A549 (cell line): ENCODE data around the gene CHRNA10. TPM values are rescaled to one million over a fixed set of nuclear protein-coding genes. Genes with fewer than 3 reads are reported as not detected.

Experiments used
- ATAC-seq, 2 experiments: fragments of 200-7000 bp in 1 of 2; fragments of >200 bp in 1 of 2; cut with Nextera tagmentation in 1 of 2; cut with Tn5 transposase in 1 of 2; 3 replicates each; pipeline versions ENCODE4 v1.8.0 to v1.9.1; 2018 to 2020; ENCODE audit warnings: mild to moderate bottlenecking in 1 of 2, moderate library complexity in 1 of 2
- CTCF ChIA-PET: fragments of 300-600 bp; sonication (Branson Sonifier 250); formaldehyde crosslinking; extraction: SDS; loops from one replicate; lab custom pipeline; 2021; ENCODE audit warnings: antibody characterized with exemption, inconsistent platforms; lab: Yijun Ruan, JAX
- POLR2A ChIA-PET: fragments of 350-600 bp; formaldehyde crosslinking; extraction: SDS; loops from one replicate; lab custom pipeline; 2021; ENCODE audit warnings: antibody characterized with exemption, inconsistent platforms; lab: Yijun Ruan, JAX
- DNase-seq, 2 experiments: peaks; one replicate each; pipeline versions ENCODE4 v3.0.0 to v3.0.0-alpha.2; 2011 to 2016; ENCODE audit warnings: low read depth in 1 of 2, low spot score in 1 of 2
- FAIRE-seq: peaks from 2 replicates; lab custom pipeline; 2011; peaks lifted over from hg19 to GRCh38; lab: Jason Lieb, UNC
- H3K27ac ChIP-seq, 2 experiments: fragments of >200 bp; sonication (Bioruptor Twin); formaldehyde crosslinking; 3 replicates each; pipeline ENCODE4 v1.5.1; 2016 to 2017
- H3K4me1 ChIP-seq: fragments of >200 bp; sonication (Bioruptor Twin); formaldehyde crosslinking; 3 replicates; pipeline ENCODE4 v1.6.1; 2016
- H3K4me2 ChIP-seq: fragments of >200 bp; sonication (Bioruptor Twin); formaldehyde crosslinking; 3 replicates; pipeline ENCODE4 v1.6.1; 2016
- H3K4me3 ChIP-seq: fragments of >200 bp; sonication (Bioruptor Twin); formaldehyde crosslinking; 3 replicates; pipeline ENCODE4 v1.5.1; 2016
- H3K9me3 ChIP-seq: fragments of >200 bp; sonication (Bioruptor Twin); formaldehyde crosslinking; 3 replicates; pipeline ENCODE4 v1.6.1; 2016
- CBX8 ChIP-seq: fragments of 200-600 bp; sonication (generic); IDR thresholded peaks from 2 replicates; pipeline ENCODE4 v1.6.1; 2016
- CEBPB ChIP-seq, 2 experiments: fragments of >200 bp in 1 of 2; sonication (Bioruptor Twin) in 1 of 2; formaldehyde crosslinking in 1 of 2; IDR thresholded peaks; 2 replicates each; pipeline ENCODE4 v1.6.1; 2012 to 2016
- ESRRA ChIP-seq: fragments of 150-350 bp; IDR thresholded peaks from 2 replicates; pipeline ENCODE4 v1.6.1; 2014; ENCODE audit warnings: mild to moderate bottlenecking, low read length, borderline replicate concordance
- FOSL2 ChIP-seq, 2 experiments: fragments of 450-650 bp in 1 of 2; fragments of >200 bp in 1 of 2; sonication (Bioruptor Twin) in 1 of 2; formaldehyde crosslinking; IDR thresholded peaks; 2 replicates each; pipeline versions ENCODE4 v1.5.0 to v1.6.1; 2016 to 2020; ENCODE audit warnings: mild to moderate bottlenecking in 1 of 2, moderate library complexity in 1 of 2
- GATA3 ChIP-seq: IDR thresholded peaks from 2 replicates; pipeline ENCODE4 v1.6.1; 2012; ENCODE audit warnings: borderline replicate concordance
- HEYL ChIP-seq: fragments of 250-450 bp; sonication (Bioruptor Pico); IDR thresholded peaks from 2 replicates; pipeline ENCODE4 v1.8.0; 2021; ENCODE audit warnings: mild to moderate bottlenecking, moderate library complexity
- HOXA7 ChIP-seq: fragments of 250-450 bp; sonication (Bioruptor Pico); IDR thresholded peaks from 2 replicates; pipeline ENCODE4 v1.5.0; 2020; ENCODE audit warnings: mild to moderate bottlenecking, moderate library complexity
- HOXB13 ChIP-seq: fragments of 250-450 bp; sonication (Bioruptor Pico); IDR thresholded peaks from 2 replicates; pipeline ENCODE4 v1.5.0; 2020; ENCODE audit warnings: low read depth, mild to moderate bottlenecking, moderate library complexity
- MAFK ChIP-seq: fragments of 450-650 bp; IDR thresholded peaks from 2 replicates; pipeline ENCODE4 v1.6.1; 2014; ENCODE audit not compliant: partially characterized antibody
- MAZ ChIP-seq: fragments of 150-350 bp; IDR thresholded peaks from 2 replicates; pipeline ENCODE4 v1.6.1; 2014; ENCODE audit warnings: antibody characterized with exemption, low read depth, low read length, borderline replicate concordance
- MYC ChIP-seq: IDR thresholded peaks from 2 replicates; pipeline ENCODE4 v1.6.1; 2012; ENCODE audit warnings: mild to moderate bottlenecking, inconsistent platforms, low read length, improper control_type of control experiment, borderline replicate concordance
- NFE2L2 ChIP-seq: fragments of 150-350 bp; conservative IDR thresholded peaks from 2 replicates; pipeline ENCODE4 v1.6.1; 2014; ENCODE audit warnings: low read length
- NPAS2 ChIP-seq: fragments of 250-450 bp; sonication (Bioruptor Pico); IDR thresholded peaks from 2 replicates; pipeline ENCODE4 v1.8.0; 2022; ENCODE audit warnings: mild to moderate bottlenecking, moderate library complexity, borderline replicate concordance
- NR3C1 ChIP-seq: fragments of >200 bp; sonication (Bioruptor Twin); formaldehyde crosslinking; IDR thresholded peaks from 3 replicates; pipeline ENCODE4 v1.6.1; 2017
- PHF8 ChIP-seq: fragments of 200-600 bp; sonication (generic); IDR thresholded peaks from 2 replicates; pipeline ENCODE4 v1.6.1; 2016; ENCODE audit warnings: low read depth, mild to moderate bottlenecking, antibody characterized with exemption, moderate library complexity, borderline replicate concordance
- POLR2A ChIP-seq: IDR thresholded peaks from 2 replicates; pipeline ENCODE4 v1.6.1; 2012; ENCODE audit warnings: mild to moderate bottlenecking, low read length
- POLR2AphosphoS2 ChIP-seq: conservative IDR thresholded peaks from 2 replicates; pipeline ENCODE4 v1.6.1; 2012; ENCODE audit warnings: low read length, improper control_type of control experiment, inconsistent platforms
- RAD21 ChIP-seq, 2 experiments: fragments of >200 bp in 1 of 2; sonication (Bioruptor Twin) in 1 of 2; formaldehyde crosslinking in 1 of 2; IDR thresholded peaks in 1 of 2; conservative IDR thresholded peaks in 1 of 2; 2 replicates in 1 of 2; 3 replicates in 1 of 2; pipeline ENCODE4 v1.6.1; 2012 to 2018; ENCODE audit warnings: inconsistent platforms in 1 of 2
- RARB ChIP-seq: fragments of 250-450 bp; sonication (Bioruptor Pico); IDR thresholded peaks from 2 replicates; pipeline ENCODE4 v1.8.0; 2021; ENCODE audit warnings: mild to moderate bottlenecking, moderate library complexity
- TP53 ChIP-seq: fragments of 250-450 bp; sonication (Bioruptor Pico); IDR thresholded peaks from 2 replicates; pipeline ENCODE4 v1.5.0; 2021; ENCODE audit warnings: mild to moderate bottlenecking, moderate library complexity
- ZC3H11A ChIP-seq: fragments of 450-650 bp; IDR thresholded peaks from 2 replicates; pipeline ENCODE4 v1.6.1; 2014; ENCODE audit warnings: antibody characterized with exemption, mild to moderate bottlenecking
- WGBS: methylation state at CpG from one replicate; pipeline ENCODE4 v1.1.6; 2017; ENCODE audit errors: missing lambda C conversion rate; 5-methylcytosine and 5-hydroxymethylcytosine counted together
- polyA plus RNA-seq, 4 experiments: library from polyadenylated mRNA; depleted of rRNA in 3 of 4; stranded (reverse); fragments of >200 nt; fragmentation: RNase III in 1 of 4; extraction: RNeasy Plus Mini Kit Qiagen cat#74134 plus additional on column Dnase treatment in 1 of 4; gene quantifications; 2 replicates in 3 of 4; 3 replicates in 1 of 4; pipeline ENCODE4 v1.2.3, GENCODE V29; 2011 to 2017
- TF ChIP-seq, protein P1 (sequence below): fragments of 200-600 bp; sonication (generic); IDR thresholded peaks from 2 replicates; pipeline ENCODE4 v1.6.1; 2016; ENCODE audit warnings: antibody characterized with exemption, mild to moderate bottlenecking, moderate library complexity
- TF ChIP-seq, protein P2 (sequence below): fragments of 450-650 bp; IDR thresholded peaks from 2 replicates; pipeline ENCODE4 v1.6.1; 2014; ENCODE audit warnings: antibody characterized with exemption
- TF ChIP-seq, protein P3 (sequence below): IDR thresholded peaks from 2 replicates; pipeline ENCODE4 v1.6.1; 2012
- TF ChIP-seq, protein P4 (sequence below): IDR thresholded peaks from 2 replicates; pipeline ENCODE4 v1.6.1; 2012; ENCODE audit warnings: low read depth, borderline replicate concordance
- TF ChIP-seq, protein P5 (sequence below): fragments of >200 bp; sonication (Bioruptor Twin); formaldehyde crosslinking; IDR thresholded peaks from 3 replicates; pipeline ENCODE4 v1.5.1; 2016
- TF ChIP-seq, protein P6 (sequence below): fragments of 150-350 bp; IDR thresholded peaks from 2 replicates; pipeline ENCODE4 v1.6.1; 2014; ENCODE audit warnings: low read depth, mild to moderate bottlenecking, low read length

Gene CHRNA10
- polyA plus RNA-seq, 2 of the 4 experiments (the other 2 are of a cell fraction), result 0.44 to 0.85 TPM

DNA sequence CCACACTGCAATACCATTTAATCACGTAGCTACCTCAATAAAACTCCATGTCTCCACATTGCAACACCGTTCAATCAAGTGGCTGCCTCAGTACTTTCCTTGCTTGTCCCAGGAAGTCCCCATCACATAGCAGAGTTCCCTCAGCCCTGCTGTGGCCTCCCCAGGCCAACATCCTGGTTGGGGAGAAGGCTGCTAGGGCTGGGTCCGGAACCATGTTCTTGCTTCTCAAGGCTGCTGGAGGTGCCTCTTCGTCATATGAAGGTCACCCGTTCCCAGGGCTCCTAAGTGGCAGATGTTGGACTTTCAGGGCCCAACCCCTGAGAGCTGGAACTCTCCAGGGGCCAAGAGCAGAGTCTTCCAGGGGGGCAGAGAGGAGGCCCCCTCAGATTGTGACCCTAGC lies 32.7 kb downstream of the CHRNA10 start (continued):
- TF ChIP-seq, protein P1, sequence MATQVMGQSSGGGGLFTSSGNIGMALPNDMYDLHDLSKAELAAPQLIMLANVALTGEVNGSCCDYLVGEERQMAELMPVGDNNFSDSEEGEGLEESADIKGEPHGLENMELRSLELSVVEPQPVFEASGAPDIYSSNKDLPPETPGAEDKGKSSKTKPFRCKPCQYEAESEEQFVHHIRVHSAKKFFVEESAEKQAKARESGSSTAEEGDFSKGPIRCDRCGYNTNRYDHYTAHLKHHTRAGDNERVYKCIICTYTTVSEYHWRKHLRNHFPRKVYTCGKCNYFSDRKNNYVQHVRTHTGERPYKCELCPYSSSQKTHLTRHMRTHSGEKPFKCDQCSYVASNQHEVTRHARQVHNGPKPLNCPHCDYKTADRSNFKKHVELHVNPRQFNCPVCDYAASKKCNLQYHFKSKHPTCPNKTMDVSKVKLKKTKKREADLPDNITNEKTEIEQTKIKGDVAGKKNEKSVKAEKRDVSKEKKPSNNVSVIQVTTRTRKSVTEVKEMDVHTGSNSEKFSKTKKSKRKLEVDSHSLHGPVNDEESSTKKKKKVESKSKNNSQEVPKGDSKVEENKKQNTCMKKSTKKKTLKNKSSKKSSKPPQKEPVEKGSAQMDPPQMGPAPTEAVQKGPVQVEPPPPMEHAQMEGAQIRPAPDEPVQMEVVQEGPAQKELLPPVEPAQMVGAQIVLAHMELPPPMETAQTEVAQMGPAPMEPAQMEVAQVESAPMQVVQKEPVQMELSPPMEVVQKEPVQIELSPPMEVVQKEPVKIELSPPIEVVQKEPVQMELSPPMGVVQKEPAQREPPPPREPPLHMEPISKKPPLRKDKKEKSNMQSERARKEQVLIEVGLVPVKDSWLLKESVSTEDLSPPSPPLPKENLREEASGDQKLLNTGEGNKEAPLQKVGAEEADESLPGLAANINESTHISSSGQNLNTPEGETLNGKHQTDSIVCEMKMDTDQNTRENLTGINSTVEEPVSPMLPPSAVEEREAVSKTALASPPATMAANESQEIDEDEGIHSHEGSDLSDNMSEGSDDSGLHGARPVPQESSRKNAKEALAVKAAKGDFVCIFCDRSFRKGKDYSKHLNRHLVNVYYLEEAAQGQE, result no peak
- no peak for TF ChIP-seq POLR2AphosphoS2
- TF ChIP-seq GATA3, result no peak
- TF ChIP-seq, protein P2, sequence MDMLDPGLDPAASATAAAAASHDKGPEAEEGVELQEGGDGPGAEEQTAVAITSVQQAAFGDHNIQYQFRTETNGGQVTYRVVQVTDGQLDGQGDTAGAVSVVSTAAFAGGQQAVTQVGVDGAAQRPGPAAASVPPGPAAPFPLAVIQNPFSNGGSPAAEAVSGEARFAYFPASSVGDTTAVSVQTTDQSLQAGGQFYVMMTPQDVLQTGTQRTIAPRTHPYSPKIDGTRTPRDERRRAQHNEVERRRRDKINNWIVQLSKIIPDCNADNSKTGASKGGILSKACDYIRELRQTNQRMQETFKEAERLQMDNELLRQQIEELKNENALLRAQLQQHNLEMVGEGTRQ, result no peak
- TF ChIP-seq MAFK, result no peak

DNA sequence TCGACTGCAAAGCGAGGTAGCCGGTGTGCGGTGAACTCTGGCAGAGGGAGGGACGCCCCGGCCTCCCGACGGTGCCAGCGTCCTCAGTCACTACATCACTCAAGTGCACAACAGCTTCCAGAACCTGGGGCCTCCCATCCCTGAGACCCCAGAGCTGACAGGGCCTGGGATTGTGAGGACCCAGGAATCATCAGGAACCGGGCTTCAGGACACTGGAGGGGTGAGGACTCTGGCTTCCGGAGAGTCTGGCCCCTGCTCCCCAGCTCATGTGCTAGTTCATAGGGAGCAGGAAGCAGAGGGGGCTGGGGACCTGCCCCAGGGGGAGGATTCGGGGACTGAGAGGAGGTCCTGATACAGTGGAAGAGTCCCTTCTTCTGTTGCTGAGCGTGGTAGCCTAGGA lies 34.0 kb downstream of the CHRNA10 start:
- TF ChIP-seq CEBPB (IDR thresholded peaks at IDR 0.05), result no peak
- TF ChIP-seq POLR2A, result no peak
- TF ChIP-seq, protein P3, sequence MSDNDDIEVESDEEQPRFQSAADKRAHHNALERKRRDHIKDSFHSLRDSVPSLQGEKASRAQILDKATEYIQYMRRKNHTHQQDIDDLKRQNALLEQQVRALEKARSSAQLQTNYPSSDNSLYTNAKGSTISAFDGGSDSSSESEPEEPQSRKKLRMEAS, result no peak
- no peak for TF ChIP-seq RAD21 (conservative IDR thresholded peaks at IDR 0.05 in 1 of 2, IDR thresholded peaks at IDR 0.05 in 1 of 2)
- no peak for TF ChIP-seq MYC
- TF ChIP-seq ESRRA, result no peak
- TF ChIP-seq, protein P4, sequence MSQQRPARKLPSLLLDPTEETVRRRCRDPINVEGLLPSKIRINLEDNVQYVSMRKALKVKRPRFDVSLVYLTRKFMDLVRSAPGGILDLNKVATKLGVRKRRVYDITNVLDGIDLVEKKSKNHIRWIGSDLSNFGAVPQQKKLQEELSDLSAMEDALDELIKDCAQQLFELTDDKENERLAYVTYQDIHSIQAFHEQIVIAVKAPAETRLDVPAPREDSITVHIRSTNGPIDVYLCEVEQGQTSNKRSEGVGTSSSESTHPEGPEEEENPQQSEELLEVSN, result no peak
- CTCF ChIA-PET, result interaction anchor here (1.7 kb wide), 1 partner anchor 10 kb away, joined by 6 read pairs; no protein-coding TSS in a partner anchor
- POLR2A ChIA-PET, result no interaction called here
- Histone ChIP-seq H3K4me2 (no peak overlapping the region), H3K4me3 (no peak overlapping the region), H3K4me1 (no peaks in the 10 kb centered on the region), H3K27ac (no peak overlapping the region), H3K9me3 (no peaks in the 10 kb centered on the region)
- ATAC-seq (no peak), FAIRE-seq (no peak), DNase-seq (no peak)
- 61% methylated on average over 7 of the region's 13 CpGs for WGBS

DNA sequence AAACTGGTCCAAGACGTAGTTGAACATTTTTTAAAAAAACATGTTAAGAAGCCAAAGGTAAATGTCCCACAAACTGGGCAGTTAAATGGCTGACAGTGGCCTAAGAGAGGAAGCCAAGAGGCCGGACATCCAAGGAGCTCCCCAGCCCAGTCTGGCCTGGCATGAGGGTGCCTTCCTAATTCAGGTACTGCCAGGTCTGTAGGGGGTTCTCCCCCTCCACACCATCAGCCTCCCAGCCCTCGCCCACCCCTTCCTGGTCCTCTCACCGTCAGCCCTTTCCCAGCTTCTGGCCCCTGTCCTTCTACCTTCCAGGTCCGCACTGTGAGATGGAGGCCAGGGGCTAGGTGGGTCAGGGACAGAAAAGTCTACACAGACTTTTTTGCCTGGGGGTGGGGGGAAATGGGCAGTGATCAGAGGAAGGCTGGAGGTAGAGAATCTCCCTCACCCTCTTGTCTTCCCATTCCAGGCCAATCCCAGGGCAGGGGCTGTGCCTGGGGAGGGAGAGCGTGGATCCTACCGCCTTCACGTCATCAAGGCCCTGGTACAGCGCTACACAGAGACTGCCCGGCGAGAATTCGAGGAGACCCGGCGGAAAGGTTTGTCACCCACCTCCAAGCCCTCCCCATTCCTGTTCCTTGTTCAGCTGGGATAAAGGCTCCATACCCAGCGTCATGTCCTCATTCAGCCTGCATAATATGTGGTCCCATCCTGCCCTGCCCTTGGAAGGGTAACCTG lies 35.4 kb downstream of the CHRNA10 start:
- DNase-seq, result no peak
- no peak for ATAC-seq
- no peaks in the 10 kb centered on the region for H3K9me3 ChIP-seq
- ChIA-PET POLR2A (no interaction called here), CTCF (interaction anchor here (1.7 kb wide), 1 partner anchor 9 kb away, joined by 6 read pairs; no protein-coding TSS in a partner anchor)
- H3K4me2 ChIP-seq, result no peak overlapping the region
- H3K4me1 ChIP-seq, result no peaks in the 10 kb centered on the region
- no peak overlapping the region for H3K27ac ChIP-seq
- no peak overlapping the region for H3K4me3 ChIP-seq
- no peak for TF ChIP-seq TP53 (CRISPR knock-in tag)
- no peak for TF ChIP-seq HOXA7 (CRISPR knock-in tag)
- TF ChIP-seq NR3C1, result no peak
- no peak for TF ChIP-seq NFE2L2
- no peak for TF ChIP-seq GATA3
- TF ChIP-seq, protein P5, sequence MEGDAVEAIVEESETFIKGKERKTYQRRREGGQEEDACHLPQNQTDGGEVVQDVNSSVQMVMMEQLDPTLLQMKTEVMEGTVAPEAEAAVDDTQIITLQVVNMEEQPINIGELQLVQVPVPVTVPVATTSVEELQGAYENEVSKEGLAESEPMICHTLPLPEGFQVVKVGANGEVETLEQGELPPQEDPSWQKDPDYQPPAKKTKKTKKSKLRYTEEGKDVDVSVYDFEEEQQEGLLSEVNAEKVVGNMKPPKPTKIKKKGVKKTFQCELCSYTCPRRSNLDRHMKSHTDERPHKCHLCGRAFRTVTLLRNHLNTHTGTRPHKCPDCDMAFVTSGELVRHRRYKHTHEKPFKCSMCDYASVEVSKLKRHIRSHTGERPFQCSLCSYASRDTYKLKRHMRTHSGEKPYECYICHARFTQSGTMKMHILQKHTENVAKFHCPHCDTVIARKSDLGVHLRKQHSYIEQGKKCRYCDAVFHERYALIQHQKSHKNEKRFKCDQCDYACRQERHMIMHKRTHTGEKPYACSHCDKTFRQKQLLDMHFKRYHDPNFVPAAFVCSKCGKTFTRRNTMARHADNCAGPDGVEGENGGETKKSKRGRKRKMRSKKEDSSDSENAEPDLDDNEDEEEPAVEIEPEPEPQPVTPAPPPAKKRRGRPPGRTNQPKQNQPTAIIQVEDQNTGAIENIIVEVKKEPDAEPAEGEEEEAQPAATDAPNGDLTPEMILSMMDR, result no peak
- TF ChIP-seq ZC3H11A, result no peak
- no peak for TF ChIP-seq NPAS2
- TF ChIP-seq, protein P6, sequence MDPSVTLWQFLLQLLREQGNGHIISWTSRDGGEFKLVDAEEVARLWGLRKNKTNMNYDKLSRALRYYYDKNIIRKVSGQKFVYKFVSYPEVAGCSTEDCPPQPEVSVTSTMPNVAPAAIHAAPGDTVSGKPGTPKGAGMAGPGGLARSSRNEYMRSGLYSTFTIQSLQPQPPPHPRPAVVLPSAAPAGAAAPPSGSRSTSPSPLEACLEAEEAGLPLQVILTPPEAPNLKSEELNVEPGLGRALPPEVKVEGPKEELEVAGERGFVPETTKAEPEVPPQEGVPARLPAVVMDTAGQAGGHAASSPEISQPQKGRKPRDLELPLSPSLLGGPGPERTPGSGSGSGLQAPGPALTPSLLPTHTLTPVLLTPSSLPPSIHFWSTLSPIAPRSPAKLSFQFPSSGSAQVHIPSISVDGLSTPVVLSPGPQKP, result no peak
- no peak for TF ChIP-seq MYC
- no peak for TF ChIP-seq PHF8
- no peak for TF ChIP-seq MAZ
- TF ChIP-seq HEYL (CRISPR knock-in tag), result no peak
- no peak for TF ChIP-seq CBX8
- no peak for TF ChIP-seq HOXB13 (CRISPR knock-in tag)
- TF ChIP-seq FOSL2 (IDR thresholded peaks at IDR 0.05), result no peak
- no peak for TF ChIP-seq FOSL2 (CRISPR knock-in tag; IDR thresholded peaks at IDR 0.05)
- TF ChIP-seq RARB (CRISPR knock-in tag), result no peak
- FAIRE-seq, result no peak
- 80% methylated on average over 15 of the region's 15 CpGs for WGBS
